GM12873 (cell line): ENCODE measurements around the gene TAMM41.
A peak's percentile ranks its signal among the peaks of the same experiment; 100 is the strongest.

ENCODE experiments used
- CTCF ChIP-seq: IDR thresholded peaks from 2 replicates; pipeline ENCODE4 v1.5.1; 2012; ENCODE audit warnings: low read depth, mild to moderate bottlenecking, moderate library complexity, low read length, control low read depth; ENCODE audit not compliant: insufficient read depth; ENCODE audit errors: missing control alignments

The TAMM41 gene

DNA sequence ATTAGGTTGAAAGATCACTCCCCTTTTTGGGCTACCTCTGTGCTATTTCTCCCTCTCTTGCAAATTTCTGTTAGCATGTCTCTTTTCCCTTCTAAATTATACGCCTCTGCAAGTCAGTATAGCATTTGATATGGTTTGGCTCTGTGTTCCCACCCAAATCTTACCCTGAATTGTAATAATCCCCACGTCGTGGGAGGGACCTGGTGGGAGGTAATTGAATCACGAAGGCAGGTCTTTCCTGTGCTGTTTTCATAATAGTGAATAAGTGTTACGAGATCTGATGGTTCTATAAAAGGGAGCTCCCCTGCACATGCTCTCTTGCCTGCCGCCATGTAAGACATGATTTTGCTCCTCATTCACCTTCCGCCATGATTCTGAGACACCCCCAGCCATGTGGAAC, 41.0 kb downstream of the TAMM41 start:
- no peak for TF ChIP-seq CTCF

GRCh38 chr3:11803977-11804892, 42.5 kb downstream of the TAMM41 start:
- TF ChIP-seq CTCF: peak; percentile 75

DNA sequence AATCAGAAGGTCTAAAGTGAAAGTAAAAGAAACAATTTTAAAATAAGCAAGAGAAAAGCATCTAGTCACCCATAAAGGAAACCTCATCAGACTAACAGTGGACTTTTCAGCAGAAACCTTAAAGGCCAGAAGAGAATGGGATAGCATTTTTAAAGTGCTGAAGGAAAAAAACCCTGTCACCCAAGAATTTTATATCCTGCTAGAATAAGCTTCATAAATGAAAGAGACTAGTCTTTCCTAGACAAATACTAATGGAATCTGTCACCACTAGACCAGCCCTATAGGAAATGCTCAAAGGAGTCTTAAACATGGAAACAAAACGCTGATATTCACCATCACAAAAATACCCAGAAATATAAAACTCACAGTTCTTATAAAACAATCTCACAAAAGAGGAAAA, 46.9 kb downstream of the TAMM41 start:
- no peak for TF ChIP-seq CTCF

- no peak for TF ChIP-seq CTCF
Measured at GRCh38 chr3:11794927-11795326, 51.8 kb downstream of the TAMM41 start.

GRCh38 chr3:11791339-11792200, 55.1 kb downstream of the TAMM41 start:
- no peak for TF ChIP-seq CTCF

DNA sequence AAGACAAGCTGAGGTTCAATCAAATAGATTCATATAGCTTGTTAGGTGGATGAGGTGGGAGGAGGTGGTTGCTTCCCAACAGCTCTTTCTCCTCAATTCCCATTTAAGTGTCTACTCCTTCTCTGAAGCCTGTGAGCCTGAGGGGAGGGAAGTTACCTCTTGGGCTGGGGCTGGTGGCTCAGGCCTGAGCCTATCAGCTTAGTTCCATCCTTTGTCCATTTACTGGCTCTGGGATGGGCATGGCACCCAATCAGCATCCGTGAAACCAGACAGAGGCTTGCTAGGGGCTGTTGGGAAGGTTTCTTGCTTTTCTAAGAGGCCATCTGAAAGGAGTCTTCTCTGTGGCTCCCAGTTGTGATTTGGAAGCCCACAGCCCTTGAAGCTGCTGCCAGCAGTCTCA, 57.3 kb downstream of the TAMM41 start:
- no peak for TF ChIP-seq CTCF

DNA sequence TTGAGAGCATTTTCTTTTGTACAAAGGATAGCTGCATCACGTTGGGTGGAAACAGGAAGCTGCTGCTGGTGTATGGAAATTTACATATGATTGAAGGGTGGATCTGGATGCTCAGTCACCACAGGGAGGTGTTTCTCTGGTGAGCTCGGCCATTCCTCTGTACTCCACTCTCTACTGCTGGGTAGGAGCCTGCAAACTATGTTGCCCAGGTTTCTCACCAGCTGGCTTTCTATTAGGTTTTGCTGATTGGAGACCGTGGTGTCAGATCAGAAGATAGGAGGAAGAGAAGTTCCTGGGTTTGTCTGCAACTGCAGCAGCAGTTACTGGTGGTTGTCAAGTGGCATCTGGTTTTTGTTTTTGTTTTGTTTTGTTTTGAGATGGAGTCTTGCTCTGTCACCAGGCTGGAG, 61.7 kb downstream of the TAMM41 start:
- TF ChIP-seq CTCF: no peak
